ENCODE measurements around the gene LAIR1.

DNA sequence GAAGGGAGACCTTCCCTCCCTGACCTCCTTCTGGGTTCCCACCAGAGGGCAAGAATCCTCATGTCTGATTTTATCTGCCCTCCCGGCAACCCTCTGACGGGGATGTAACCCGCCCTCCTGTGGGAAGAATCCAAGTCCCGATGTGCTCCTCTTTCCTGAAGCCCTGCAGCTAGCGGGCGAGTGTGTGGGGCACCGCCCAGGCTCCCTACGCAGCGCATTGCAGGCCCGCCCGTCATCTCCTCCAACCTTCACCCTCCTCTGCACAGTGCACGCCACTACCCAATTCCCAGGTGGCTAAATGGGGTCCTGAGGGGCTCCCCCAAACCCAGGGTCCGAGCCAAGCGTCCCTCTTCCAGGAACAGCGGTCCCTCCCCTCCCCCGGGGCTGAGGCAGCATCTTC is 7.3 kb downstream of the LAIR1 start:
- no peak for TF ChIP-seq POLR2A (IDR thresholded peaks at IDR 0.05)
- TF ChIP-seq, protein P1, sequence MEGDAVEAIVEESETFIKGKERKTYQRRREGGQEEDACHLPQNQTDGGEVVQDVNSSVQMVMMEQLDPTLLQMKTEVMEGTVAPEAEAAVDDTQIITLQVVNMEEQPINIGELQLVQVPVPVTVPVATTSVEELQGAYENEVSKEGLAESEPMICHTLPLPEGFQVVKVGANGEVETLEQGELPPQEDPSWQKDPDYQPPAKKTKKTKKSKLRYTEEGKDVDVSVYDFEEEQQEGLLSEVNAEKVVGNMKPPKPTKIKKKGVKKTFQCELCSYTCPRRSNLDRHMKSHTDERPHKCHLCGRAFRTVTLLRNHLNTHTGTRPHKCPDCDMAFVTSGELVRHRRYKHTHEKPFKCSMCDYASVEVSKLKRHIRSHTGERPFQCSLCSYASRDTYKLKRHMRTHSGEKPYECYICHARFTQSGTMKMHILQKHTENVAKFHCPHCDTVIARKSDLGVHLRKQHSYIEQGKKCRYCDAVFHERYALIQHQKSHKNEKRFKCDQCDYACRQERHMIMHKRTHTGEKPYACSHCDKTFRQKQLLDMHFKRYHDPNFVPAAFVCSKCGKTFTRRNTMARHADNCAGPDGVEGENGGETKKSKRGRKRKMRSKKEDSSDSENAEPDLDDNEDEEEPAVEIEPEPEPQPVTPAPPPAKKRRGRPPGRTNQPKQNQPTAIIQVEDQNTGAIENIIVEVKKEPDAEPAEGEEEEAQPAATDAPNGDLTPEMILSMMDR (IDR thresholded peaks at IDR 0.05), result no peak

All from upper lobe of left lung (tissue), 4 donors.